Right lobe of liver (tissue), 4 donors: ENCODE measurements around the gene GET3.

Experiments
- CTCF ChIP-seq, 4 donors: fragments of 200-600 bp in 3 of 4; fragments of 450-650 bp in 1 of 4; IDR thresholded peaks; one replicate each; pipeline versions ENCODE4 v1.5.1 to v1.8.0; 2016 to 2022; ENCODE audit warnings: antibody characterized with exemption in 4 of 4, mild to moderate bottlenecking in 2 of 4
- POLR2A ChIP-seq: fragments of 450-650 bp; IDR thresholded peaks from one replicate; pipeline ENCODE4 v1.6.1; 2017; ENCODE audit warnings: antibody characterized with exemption, mild to moderate bottlenecking
- donor health status: DM: no; HTN: no; CAD: no.
- donor health status: DM: no; HTN: no; CAD: no.
- donor health status: DM: no; HTN: yes; CAD: no.

- TF ChIP-seq CTCF (IDR thresholded peaks at IDR 0.05) (no peak), POLR2A (no peak)
These were observed at the start of gene GET3 for GRCh38 chr19:12736995-12737834.
